Nucleus accumbens (tissue), 56 donors: ENCODE measurements around the gene RAF1.
A peak's percentile ranks its signal among the peaks of the same experiment; 100 is the strongest.
"Not testable (repeated sequence)": the region's sequence is repeated elsewhere in the genome, so short reads cannot be mapped to it uniquely, and the experiment has no call there.

ENCODE experiments used
- DNase-seq, 56 donors: peaks; one replicate each; lab custom pipeline; 2025; lab: John Stamatoyannopoulos, UW

RAF1 gene

DNA sequence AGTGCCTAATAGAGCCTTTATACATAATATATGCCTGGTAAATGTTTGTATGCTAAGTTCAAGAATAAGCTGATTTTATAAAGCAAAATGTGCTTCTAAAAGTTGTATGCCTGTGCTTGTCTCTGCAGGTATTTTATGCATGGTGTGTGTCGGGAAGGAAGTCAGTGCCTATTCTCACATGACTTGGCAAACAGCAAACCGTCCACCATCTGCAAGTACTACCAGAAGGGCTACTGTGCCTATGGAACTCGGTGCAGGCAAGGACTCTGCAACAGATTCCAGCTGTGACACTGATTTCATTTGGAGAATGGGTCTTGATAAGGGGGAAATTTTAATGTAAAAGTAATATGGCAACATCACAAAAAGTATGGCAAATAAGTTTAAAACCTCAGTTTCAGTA is 95.2 kb downstream of the RAF1 start:
- no peak for DNase-seq

DNA sequence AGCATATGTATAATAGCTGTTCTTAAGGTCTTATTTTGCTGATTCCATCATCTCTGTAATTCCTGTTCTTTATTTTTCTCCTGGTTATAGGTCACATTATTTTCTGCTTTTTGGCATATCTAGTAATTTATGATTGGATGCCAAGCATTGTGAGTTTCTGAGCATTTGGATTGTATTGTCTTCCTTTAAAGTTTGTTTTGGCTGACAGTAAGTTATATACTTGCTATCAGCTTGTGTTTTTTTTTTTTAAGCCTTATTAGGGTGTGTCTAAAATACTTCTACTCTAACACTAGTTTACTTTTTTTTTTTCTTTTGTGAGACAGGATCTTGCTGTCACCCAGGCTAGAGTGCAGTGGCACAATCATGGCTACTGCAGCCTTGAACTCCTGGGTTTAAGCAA is 96.9 kb downstream of the RAF1 start:
- no peak for DNase-seq

GRCh38 chr3:12562451-12562850 is 101.5 kb downstream of the RAF1 start:
- DNase-seq, result no peak

DNA sequence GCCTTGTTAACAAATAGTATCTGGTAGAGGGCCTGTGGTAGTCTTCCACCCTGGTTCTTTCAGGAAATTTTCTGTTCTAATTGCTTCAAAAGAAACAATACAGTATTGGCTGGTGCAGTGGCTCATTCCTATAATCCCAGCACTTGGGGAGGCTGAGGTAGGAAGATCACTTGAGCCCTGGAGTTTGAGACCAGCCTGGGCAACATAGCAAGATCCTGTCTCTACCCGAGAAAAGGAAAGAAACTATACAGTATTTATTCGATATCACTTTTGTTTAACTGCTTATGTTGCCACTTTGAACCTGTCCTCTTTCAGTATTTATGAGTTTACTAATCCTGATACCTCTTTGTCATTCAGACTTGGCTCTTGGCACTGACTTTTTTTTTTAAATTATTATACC is 102.5 kb downstream of the RAF1 start:
- DNase-seq, result no peak

GRCh38 chr3:12560505-12561190 is 103.3 kb downstream of the RAF1 start:
- peak in 1 of 56 donors; percentile 33 for DNase-seq

GRCh38 chr3:12559520-12559919 is 104.4 kb downstream of the RAF1 start:
- peak in 1 of 56 donors; percentile 30 for DNase-seq

GRCh38 chr3:12558706-12559105 is 105.2 kb downstream of the RAF1 start:
- no peak for DNase-seq

- DNase-seq, result no peak
Observed at GRCh38 chr3:12557473-12558100, 106.3 kb downstream of the RAF1 start.

- DNase-seq, result peak; percentile 47 to 93 (median 83)
Observed at GRCh38 chr3:12556690-12557472, 107.0 kb downstream of the RAF1 start, which contains the start of gene MKRN2. MKRN2 (plus strand) TSS chr3:12557087; CDS start chr3:12557151, 64 bp downstream.

- DNase-seq, result no peak
Observed at GRCh38 chr3:12556314-12556689, 107.6 kb downstream of the RAF1 start.

- DNase-seq, result peak in 9 of 56 donors; percentile 4 to 26 (median 10)
Observed at GRCh38 chr3:12553921-12554391, 110.0 kb downstream of the RAF1 start.

GRCh38 chr3:12549971-12550760 is 113.8 kb downstream of the RAF1 start:
- no peak for DNase-seq

DNA sequence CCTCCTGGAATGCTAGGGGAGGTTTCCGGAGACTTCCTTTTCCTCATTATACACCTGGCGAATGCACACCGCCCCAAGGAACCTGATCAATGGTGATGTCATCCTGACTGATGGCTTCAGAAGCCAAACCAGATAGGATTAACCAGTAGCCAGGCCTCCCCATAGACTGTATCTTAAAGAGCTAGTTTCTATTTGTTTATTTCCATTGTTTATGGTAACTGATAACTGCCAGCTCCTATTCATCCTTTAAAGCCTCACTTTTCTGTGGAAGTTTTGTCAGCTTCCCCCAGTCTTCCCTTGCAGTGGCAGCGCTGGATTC is 118.5 kb downstream of the RAF1 start, which contains the start of gene MKRN2OS:
Gene MKRN2OS, minus strand, starts transcription at position 27 of the 319 bp plus-strand sequence. CDS start 35 bp downstream, outside the sequence.
- no peak for DNase-seq

- DNase-seq, result no peak
Observed at GRCh38 chr3:12544652-12545472, 119.1 kb downstream of the RAF1 start.

DNA sequence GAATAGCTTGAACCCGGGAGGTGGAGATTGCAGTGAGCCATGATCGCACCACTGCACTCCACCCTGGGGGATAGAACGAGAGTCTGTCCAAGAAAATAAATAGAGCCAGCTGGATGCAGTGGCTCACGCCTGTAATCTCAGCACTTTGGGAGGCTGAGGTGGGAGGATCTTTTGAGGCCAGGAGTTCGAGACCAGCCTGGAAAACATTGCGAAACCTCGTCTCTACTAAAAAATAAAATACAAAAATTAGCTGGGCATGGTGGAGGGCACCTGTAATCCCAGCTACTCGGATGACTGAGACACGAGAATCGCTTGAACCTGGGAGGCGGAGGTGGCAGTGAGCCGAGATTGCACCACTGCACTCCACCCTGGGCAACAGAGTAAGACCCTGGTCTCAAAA is 120.4 kb downstream of the RAF1 start:
- DNase-seq, result not testable (repeated sequence)

- DNase-seq, result peak in 1 of 56 donors; percentile 18
Observed at GRCh38 chr3:12541625-12542024, 122.3 kb downstream of the RAF1 start.

- no peak for DNase-seq
Observed at GRCh38 chr3:12536423-12536822, 127.5 kb downstream of the RAF1 start.
